ENCODE data around the gene CLIP2. TPM values are rescaled to one million over a fixed set of nuclear protein-coding genes. Genes with fewer than 3 reads are reported as not detected.
A peak's percentile ranks its signal among the peaks of the same experiment; 100 is the strongest.

Gene CLIP2
- total RNA-seq, 1 donor from 2014 or later = 42.0 TPM

DNA sequence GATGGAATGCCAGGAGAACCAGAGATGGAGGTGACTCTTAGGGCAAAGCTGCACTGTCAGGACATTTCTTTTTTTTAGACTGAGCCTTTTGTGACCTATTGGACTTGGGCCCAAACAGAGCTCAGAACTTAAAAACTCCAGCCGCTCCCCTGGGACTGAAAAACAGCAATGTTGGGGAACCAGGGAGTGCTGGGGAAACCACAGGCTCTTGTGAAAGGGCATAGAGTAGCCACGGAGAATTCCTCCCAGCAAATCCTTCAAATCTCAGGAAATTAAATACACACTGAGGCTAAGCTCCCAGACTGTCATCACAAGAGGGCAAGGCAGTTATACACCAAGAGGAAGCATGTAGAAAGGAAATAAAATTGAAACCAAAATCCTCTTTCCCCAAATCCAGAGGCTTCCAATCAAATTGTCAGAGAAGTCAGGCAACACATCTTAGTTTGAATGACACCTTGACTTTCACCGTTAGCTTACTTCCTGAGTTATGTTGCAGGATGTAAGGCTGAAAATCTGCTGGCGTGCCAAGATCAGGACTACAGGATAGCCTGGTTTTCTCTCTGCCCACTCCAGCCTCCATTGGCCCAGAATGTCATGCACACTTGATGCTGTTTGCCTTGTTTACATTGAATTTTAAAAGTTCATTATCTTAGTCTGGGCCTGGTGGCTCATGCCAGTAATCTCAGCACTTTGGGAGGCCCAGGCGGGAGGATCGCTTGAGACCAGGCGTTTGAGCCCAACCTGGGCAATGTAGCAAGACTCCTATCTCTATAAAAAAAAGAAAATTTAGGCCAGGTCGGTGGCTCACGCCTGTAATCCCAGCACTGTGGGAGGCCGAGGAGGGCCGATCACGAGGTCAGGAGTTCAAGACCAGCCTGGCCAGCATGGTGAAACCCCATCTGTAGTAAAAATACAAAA lies 32.5 kb upstream of the CLIP2 start:
- H3K4me3 Mint-ChIP-seq (ENCODE audit: low read depth) = peak overlapping the region; percentile 96
- H3K27ac Mint-ChIP-seq = no peak overlapping the region
- TF ChIP-seq, protein P1, sequence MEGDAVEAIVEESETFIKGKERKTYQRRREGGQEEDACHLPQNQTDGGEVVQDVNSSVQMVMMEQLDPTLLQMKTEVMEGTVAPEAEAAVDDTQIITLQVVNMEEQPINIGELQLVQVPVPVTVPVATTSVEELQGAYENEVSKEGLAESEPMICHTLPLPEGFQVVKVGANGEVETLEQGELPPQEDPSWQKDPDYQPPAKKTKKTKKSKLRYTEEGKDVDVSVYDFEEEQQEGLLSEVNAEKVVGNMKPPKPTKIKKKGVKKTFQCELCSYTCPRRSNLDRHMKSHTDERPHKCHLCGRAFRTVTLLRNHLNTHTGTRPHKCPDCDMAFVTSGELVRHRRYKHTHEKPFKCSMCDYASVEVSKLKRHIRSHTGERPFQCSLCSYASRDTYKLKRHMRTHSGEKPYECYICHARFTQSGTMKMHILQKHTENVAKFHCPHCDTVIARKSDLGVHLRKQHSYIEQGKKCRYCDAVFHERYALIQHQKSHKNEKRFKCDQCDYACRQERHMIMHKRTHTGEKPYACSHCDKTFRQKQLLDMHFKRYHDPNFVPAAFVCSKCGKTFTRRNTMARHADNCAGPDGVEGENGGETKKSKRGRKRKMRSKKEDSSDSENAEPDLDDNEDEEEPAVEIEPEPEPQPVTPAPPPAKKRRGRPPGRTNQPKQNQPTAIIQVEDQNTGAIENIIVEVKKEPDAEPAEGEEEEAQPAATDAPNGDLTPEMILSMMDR (IDR thresholded peaks at IDR 0.05; ENCODE audit: unreplicated experiment) = no peak
- no peak for DNase-seq (ENCODE audit: low spot score, unreplicated experiment)
- H3K36me3 Mint-ChIP-seq (ENCODE audit: insufficient read depth) = peaks cover 4% of the 10 kb centered on the region
- H3K9me3 Mint-ChIP-seq (ENCODE audit: low read depth) = no peaks in the 10 kb centered on the region
- no peaks in the 10 kb centered on the region for H3K27me3 Mint-ChIP-seq
- peaks cover 12% of the 10 kb centered on the region for H3K4me1 Mint-ChIP-seq (ENCODE audit: low read depth)

DNA sequence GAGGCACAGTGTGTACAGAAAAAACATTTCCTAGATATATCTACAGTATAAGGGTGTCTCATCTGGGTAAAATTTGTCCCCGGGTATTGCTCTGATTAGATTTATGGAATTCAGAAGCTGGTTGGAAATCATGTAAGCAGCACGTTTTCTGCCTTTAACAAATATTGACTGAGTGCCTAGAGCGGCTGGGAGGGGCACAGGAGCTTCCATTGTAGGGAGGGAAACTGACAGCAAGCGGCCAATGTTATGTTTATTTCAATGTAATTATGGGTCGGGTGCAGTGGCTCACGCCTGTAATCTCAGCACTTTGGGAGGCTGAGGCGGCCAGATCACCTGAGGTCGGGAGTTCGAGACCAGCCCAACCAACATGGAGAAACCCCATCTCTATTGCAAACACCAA lies 30.6 kb upstream of the CLIP2 start:
- Mint-ChIP-seq H3K9me3 (ENCODE audit: low read depth) (no peaks in the 10 kb centered on the region), H3K27me3 (peaks cover 2% of the 10 kb centered on the region), H3K4me3 (ENCODE audit: low read depth) (no peak overlapping the region), H3K27ac (peak overlapping the region; percentile 59), H3K4me1 (ENCODE audit: low read depth) (peaks cover 8% of the 10 kb centered on the region), H3K36me3 (ENCODE audit: insufficient read depth) (peaks cover 1% of the 10 kb centered on the region)
- TF ChIP-seq, protein P1 (IDR thresholded peaks at IDR 0.05; ENCODE audit: unreplicated experiment) = no peak
- DNase-seq (ENCODE audit: low spot score, unreplicated experiment) = no peak

DNA sequence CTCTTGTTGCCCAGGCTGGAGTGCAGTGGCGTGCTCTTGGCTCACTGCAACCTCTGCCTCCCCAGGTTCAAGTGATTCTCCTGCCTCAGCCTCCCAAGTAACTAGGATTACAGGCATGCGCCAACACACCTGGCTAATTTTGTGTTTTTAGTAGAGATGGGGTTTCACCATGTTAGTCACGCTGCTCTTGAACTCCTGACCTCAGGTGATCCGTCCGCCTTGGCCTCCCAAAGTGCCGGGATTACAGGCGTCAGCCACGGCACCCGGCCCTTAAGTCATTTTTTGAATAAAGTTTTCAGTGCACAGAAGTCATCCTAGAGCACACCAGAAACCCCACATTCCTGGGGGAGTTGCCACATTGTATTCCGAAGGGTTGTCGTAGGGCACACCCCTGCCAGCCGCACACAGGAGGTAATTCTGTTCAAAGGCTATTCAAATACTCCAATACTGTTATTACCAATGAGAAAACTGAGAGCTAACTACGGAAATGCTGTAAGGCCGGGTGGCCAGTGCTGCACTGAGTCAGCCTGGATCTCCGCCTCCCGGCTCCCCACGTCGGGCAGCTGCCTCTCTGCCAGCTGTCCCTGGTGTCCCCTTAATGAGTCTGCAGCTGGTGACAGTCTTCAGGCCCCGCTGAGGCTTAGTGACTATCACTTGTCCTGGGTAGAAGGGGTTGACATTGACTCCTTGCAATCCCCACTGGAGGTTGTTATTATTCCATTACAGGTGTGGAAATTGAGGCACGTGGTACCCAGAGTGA lies 26.4 kb upstream of the CLIP2 start:
- Mint-ChIP-seq H3K4me3 (ENCODE audit: low read depth) (no peak overlapping the region), H3K9me3 (ENCODE audit: low read depth) (no peaks in the 10 kb centered on the region), H3K4me1 (ENCODE audit: low read depth) (peaks cover 2% of the 10 kb centered on the region), H3K36me3 (ENCODE audit: insufficient read depth) (no peaks in the 10 kb centered on the region), H3K27ac (no peak overlapping the region), H3K27me3 (peaks cover 2% of the 10 kb centered on the region)
- no peak for DNase-seq (ENCODE audit: low spot score, unreplicated experiment)
- TF ChIP-seq, protein P1 (IDR thresholded peaks at IDR 0.05; ENCODE audit: unreplicated experiment) = no peak

DNA sequence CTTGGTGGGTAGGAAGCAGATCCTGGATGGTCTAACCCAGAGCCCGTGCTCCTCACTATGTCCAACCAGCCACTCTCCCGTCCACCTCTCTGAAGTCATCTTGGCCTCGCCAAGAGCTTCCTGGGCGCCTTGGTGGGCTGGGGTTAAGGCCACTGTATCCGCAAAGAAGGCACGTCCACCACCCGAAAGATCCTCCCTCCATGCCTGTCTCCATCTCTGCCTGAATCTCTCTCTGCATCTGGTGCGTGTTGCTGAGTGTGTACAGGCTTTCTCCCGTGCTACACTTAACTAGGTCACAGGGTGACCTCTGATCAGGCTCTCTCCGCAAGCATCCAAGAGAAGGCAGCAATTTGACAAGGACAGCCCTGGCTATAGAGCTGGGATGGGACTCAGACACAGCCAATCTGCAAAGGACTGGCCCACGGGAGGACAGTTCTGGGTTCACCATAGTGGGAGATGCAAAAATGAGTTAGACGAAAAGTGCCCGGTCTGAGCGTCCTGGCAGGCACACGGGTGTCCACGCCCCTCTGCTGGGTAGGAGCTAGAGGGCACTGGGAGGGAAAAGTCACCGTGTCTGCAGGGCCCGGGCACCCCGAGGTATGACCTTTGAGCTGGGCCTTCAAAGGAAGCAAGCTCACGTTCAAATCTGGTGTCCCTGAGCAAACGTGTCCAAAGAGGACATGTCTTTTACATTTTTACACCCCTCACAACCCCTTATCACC lies 25.6 kb upstream of the CLIP2 start:
- no peak for DNase-seq (ENCODE audit: low spot score, unreplicated experiment)
- TF ChIP-seq, protein P1 (IDR thresholded peaks at IDR 0.05; ENCODE audit: unreplicated experiment) = no peak
- H3K9me3 Mint-ChIP-seq (ENCODE audit: low read depth) = no peaks in the 10 kb centered on the region
- H3K27me3 Mint-ChIP-seq = peaks cover 2% of the 10 kb centered on the region
- peak overlapping the region; percentile 56 for H3K27ac Mint-ChIP-seq
- H3K36me3 Mint-ChIP-seq (ENCODE audit: insufficient read depth) = no peaks in the 10 kb centered on the region
- no peak overlapping the region for H3K4me3 Mint-ChIP-seq (ENCODE audit: low read depth)
- peaks cover 2% of the 10 kb centered on the region for H3K4me1 Mint-ChIP-seq (ENCODE audit: low read depth)
